BE2C (cell line): Measurements from ENCODE around the gene INVS.

Source experiments
- DNase-seq: peaks from one replicate; pipeline ENCODE4 v3.0.0-alpha.2; 2020
- H3K27me3 ChIP-seq: fragments of 250-450 bp; sonication (Bioruptor Pico); 2 replicates; pipeline ENCODE4 v1.5.1; 2020; ENCODE audit warnings: mild to moderate bottlenecking
- H3K36me3 ChIP-seq: fragments of 250-450 bp; sonication (Bioruptor Pico); 2 replicates; pipeline ENCODE4 v1.5.1; 2020; ENCODE audit warnings: mild to moderate bottlenecking
- H3K4me1 ChIP-seq: fragments of 250-450 bp; sonication (Bioruptor Pico); 2 replicates; pipeline ENCODE4 v1.5.1; 2020
- H3K4me3 ChIP-seq: 2 replicates; pipeline ENCODE4 v1.5.1; 2011; ENCODE audit warnings: low read depth, low read length
- H3K9me3 ChIP-seq: fragments of 250-450 bp; sonication (Bioruptor Pico); 2 replicates; pipeline ENCODE4 v1.5.1; 2020
- CTCF ChIP-seq: IDR thresholded peaks from 2 replicates; pipeline ENCODE4 v1.5.1; 2012; ENCODE audit warnings: mild to moderate bottlenecking, low read depth, low read length

Gene INVS

GRCh38 chr9:100350188-100350587, 251.1 kb downstream of the INVS start:
- H3K27me3 ChIP-seq = no peaks in the 10 kb centered on the region
- H3K4me1 ChIP-seq = no peaks in the 10 kb centered on the region
- H3K4me3 ChIP-seq = peak overlapping the region; percentile 32; the same call in 1 of the 2 replicates
- no peaks in the 10 kb centered on the region for H3K9me3 ChIP-seq
- peaks cover 22% of the 10 kb centered on the region for H3K36me3 ChIP-seq
- TF ChIP-seq CTCF = no peak
- no peak for DNase-seq
